ENCODE data around the gene AP1M1. TPM values are rescaled to one million over a fixed set of nuclear protein-coding genes. Genes with fewer than 3 reads are reported as not detected.

AP1M1 gene
- total RNA-seq, 4 donors from 2014 or later, result 21.2 to 80.9 (median 32.7) TPM

- intact Hi-C loops (cut with DNase I; ENCODE audit: low total_unique reads), result no loop called here
- Histone ChIP-seq H3K36me3 (no peaks in the 10 kb centered on the region), H3K4me3 (no peak overlapping the region), H3K9me3 (no peaks in the 10 kb centered on the region), H3K4me1 (peaks cover 11 to 12% of the 10 kb centered on the region in 2 donors), H3K27me3 (no peaks in the 10 kb centered on the region), H3K27ac (no peak overlapping the region)
- no peak for DNase-seq
- TF ChIP-seq CTCF (IDR thresholded peaks at IDR 0.05) (no peak), POLR2A (IDR thresholded peaks at IDR 0.05) (no peak)
Measured at GRCh38 chr19:16199275-16199932, 1.7 kb downstream of the AP1M1 start.

DNA sequence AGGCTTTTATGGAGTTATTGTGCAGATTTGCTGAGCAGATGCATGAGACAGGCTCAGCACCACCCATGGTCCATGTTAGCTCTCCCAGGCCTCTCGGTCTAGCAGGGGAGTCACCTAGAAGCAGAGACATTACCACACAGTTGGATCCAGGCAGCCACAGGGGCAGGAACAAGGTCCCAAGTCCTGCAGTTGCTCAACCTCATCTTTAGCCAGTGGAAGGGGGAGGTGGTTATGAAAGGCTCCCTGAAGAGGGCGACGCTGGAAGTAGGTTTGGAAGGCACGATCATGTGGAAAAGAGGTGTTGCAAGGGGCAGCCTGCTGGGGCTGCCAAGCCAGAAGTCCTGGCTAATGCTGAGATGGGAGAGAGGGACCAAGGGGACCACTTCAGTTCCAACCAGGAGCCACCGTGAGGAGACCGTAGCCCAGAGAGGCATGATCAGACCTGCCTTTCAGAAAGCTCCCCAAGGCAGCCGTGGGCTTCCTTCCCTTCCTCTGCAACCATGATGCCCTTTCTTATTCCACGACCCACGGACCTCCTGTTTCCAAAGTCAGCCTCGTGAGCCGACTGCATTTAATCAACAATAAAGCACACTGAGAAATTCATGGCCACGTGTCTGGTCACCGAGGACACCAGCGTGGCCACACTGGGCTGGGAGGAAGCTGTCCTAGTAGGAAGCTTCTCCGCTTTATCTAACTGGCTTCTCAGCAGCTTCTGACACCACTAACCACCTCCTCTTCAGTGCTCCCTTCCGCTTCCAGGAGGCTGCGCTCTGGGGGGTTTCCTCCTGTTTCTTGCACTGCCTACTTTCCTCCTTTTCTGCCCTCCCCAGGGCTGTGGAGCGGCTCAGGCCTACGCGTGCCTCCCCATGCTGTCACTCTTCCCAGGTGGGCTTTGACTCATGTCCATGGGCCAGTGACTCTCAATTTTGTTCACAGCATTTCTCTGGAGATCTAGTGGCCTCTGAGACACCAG, 2.6 kb downstream of the AP1M1 start:
- no peak for DNase-seq
- Histone ChIP-seq H3K4me3 (no peak overlapping the region), H3K4me1 (peaks cover 11 to 12% of the 10 kb centered on the region in 2 donors), H3K27ac (no peak overlapping the region), H3K27me3 (no peaks in the 10 kb centered on the region), H3K9me3 (no peaks in the 10 kb centered on the region), H3K36me3 (no peaks in the 10 kb centered on the region)
- intact Hi-C loops (cut with DNase I; ENCODE audit: low total_unique reads), result no loop called here
- TF ChIP-seq POLR2A (IDR thresholded peaks at IDR 0.05) (no peak), CTCF (IDR thresholded peaks at IDR 0.05) (no peak)

DNA sequence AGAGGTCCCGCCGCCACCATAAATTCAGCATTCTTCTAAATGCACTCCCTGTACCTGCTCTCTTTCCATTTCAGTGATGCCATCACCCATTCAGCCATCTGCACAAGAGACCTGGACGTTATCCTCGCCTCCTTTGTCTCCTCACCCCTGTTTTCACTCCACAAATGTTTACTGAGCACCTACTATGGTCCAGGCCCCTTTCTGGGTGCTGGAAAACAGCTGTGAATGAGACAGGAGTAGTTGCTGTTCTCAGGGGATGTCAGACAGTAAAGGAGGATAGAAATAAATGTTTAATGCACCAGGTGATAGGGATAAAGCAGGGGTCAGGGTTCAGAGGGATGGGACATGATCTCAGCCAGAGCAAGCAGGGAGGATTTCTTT, 3.3 kb downstream of the AP1M1 start:
- Histone ChIP-seq H3K27me3 (no peaks in the 10 kb centered on the region), H3K9me3 (no peaks in the 10 kb centered on the region), H3K36me3 (no peaks in the 10 kb centered on the region), H3K4me1 (peaks cover 11 to 12% of the 10 kb centered on the region in 2 donors), H3K4me3 (no peak overlapping the region), H3K27ac (no peak overlapping the region)
- intact Hi-C loops (cut with DNase I; ENCODE audit: low total_unique reads), result no loop called here
- no peak for DNase-seq
- no peak for TF ChIP-seq POLR2A (IDR thresholded peaks at IDR 0.05)

- Histone ChIP-seq H3K36me3 (no peaks in the 10 kb centered on the region), H3K27ac (no peak overlapping the region), H3K4me1 (peaks cover 8 to 12% of the 10 kb centered on the region in 2 donors), H3K9me3 (no peaks in the 10 kb centered on the region), H3K27me3 (no peaks in the 10 kb centered on the region), H3K4me3 (no peak overlapping the region)
- no peak for DNase-seq
- intact Hi-C loops (cut with DNase I; ENCODE audit: low total_unique reads), result no loop called here
- TF ChIP-seq POLR2A (IDR thresholded peaks at IDR 0.05), result no peak
- no peak for TF ChIP-seq CTCF (IDR thresholded peaks at IDR 0.05)
Measured at GRCh38 chr19:16202320-16203255, 4.9 kb downstream of the AP1M1 start.

- Histone ChIP-seq H3K9me3 (no peaks in the 10 kb centered on the region), H3K27me3 (no peaks in the 10 kb centered on the region), H3K4me3 (no peak overlapping the region), H3K4me1 (peaks cover 8 to 12% of the 10 kb centered on the region in 2 donors), H3K27ac (no peak overlapping the region), H3K36me3 (no peaks in the 10 kb centered on the region)
- intact Hi-C loops (cut with DNase I; ENCODE audit: low total_unique reads), result no loop called here
- no peak for DNase-seq
- TF ChIP-seq POLR2A (IDR thresholded peaks at IDR 0.05) (no peak), CTCF (IDR thresholded peaks at IDR 0.05) (no peak)
Measured at GRCh38 chr19:16203256-16204004, 5.7 kb downstream of the AP1M1 start.

Data from uterus (tissue), 4 donors.